PC-9 (cell line): ENCODE data around the gene TTC39C.

ENCODE experiments used
- CTCF ChIP-seq: fragments of 200-600 bp; sonication (generic); conservative IDR thresholded peaks from 2 replicates; pipeline ENCODE4 v1.6.1; 2017; ENCODE audit warnings: mixed run types, antibody characterized with exemption, mild to moderate bottlenecking, moderate library complexity
- EZH2 ChIP-seq: fragments of 200-600 bp; sonication (generic); IDR thresholded peaks from 2 replicates; pipeline ENCODE4 v1.8.0; 2017; ENCODE audit warnings: antibody characterized with exemption, low read depth

DNA sequence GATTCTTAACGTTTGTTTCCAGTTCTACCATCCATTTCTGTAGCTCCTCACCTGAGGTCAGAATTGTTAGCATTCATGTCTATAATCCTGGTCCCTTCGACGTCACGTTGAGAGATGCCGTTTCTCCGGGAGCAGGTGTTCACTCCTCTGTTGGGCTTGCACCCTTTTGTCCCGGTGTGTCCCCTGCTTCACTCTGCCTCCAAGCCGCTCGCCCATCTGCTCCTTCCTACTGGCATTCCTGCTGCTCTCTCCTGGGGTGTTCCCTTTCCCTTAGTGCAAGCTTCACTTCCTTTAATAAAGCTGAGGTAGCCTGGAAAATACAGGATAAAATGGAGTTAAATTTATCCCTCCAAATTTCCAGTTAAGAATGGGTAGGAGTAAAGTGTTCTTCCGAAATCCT lies 62.4 kb downstream of the TTC39C start:
- no peak for TF ChIP-seq CTCF
- TF ChIP-seq EZH2: no peak
